Activated naive CD8-positive, alpha-beta T cell treated with anti-CD3 and anti-CD28 coated beads, Interleukin-2, amount 10 ng/mL, durations not matched to agents 7 days and 5 days (primary cell): Measurements from ENCODE around the gene ZFHX3. TPM values are rescaled to one million over a fixed set of nuclear protein-coding genes. Genes with fewer than 3 reads are reported as not detected.
A peak's percentile ranks its signal among the peaks of the same experiment; 100 is the strongest.

Experiments used
- ATAC-seq: fragments of 150-1000 bp; cut with Tn5 transposase; one replicate; pipeline ENCODE4 v1.10.0; 2021; ENCODE audit warnings: low read depth, moderate library complexity
- POLR2A ChIA-PET: fragments of 350-600 bp; sonication (Branson Sonifier 250); formaldehyde crosslinking; loops from one replicate; lab custom pipeline; 2021; ENCODE audit warnings: antibody characterized with exemption; lab: Charles Lee
- DNase-seq: peaks from one replicate; pipeline ENCODE4 v3.0.0; 2021
- H3K27ac Mint-ChIP-seq: one replicate; pipeline ENCODE4 v1.8.0; 2022; ENCODE audit warnings: mild to moderate bottlenecking, mixed read lengths
- H3K27me3 Mint-ChIP-seq: one replicate; pipeline ENCODE4 v1.8.0; 2022; ENCODE audit warnings: mild to moderate bottlenecking, moderate library complexity, mixed read lengths
- H3K36me3 Mint-ChIP-seq: one replicate; pipeline ENCODE4 v1.8.0; 2021; ENCODE audit warnings: mild to moderate bottlenecking, mixed read lengths
- H3K4me1 Mint-ChIP-seq: one replicate; pipeline ENCODE4 v1.8.0; 2021; ENCODE audit warnings: mixed read lengths
- H3K4me3 Mint-ChIP-seq: one replicate; pipeline ENCODE4 v1.8.0; 2022; ENCODE audit warnings: mild to moderate bottlenecking, moderate library complexity, mixed read lengths
- H3K9me3 Mint-ChIP-seq: one replicate; pipeline ENCODE4 v1.8.0; 2021; ENCODE audit warnings: mixed read lengths
- total RNA-seq, 2 experiments: library from RNA; stranded (reverse); gene quantifications; one replicate each; pipeline ENCODE4 v1.2.3, GENCODE V29; 2021

Gene ZFHX3
- total RNA-seq, 2 experiments from 2014 or later: 1.1 to 1.6 TPM

DNA sequence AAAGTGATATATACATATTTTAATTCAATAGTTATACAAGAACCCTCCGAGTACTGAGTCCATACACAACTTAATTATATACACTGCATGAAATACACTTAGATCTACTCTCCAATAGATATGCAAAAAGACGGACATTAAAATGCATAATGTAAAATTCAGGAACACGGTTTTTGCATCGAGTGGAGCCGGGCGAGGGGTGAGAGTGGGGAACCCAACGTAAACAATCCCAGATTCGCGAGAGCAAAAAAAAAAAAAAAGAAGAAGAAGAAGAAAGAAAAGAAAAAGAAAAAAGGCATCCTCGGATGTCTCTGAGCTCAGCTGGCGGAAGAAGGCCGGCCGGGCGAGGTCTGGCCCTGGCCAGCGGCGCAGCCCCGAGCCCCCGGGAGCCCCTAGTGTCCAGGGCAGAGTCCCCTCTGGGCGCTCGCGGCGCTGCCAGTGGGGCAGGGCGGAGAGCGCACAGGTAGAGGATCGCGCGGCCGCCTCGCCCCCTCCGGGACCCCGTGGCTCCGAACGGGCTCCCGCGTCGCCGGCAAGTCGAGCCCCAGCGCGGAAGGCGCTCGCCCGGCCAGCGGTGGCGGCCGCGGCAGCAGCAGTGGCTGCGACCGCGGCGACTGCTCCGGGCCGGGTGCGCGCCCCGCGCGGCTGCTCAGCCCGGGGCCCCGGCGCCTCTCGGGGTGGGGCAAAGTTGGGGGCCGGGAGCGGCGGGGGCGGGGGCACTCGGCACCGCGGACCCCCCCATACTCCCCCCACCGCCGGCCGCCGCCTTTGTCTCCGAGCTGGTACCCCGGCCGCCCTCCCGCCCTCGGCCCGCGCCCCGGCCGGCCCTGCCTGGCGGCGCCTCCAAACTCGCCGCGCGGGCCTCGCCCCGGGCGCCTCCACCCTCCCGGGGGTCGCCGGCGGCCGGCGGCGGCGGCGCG lies 9.6 kb upstream of the ZFHX3 start:
- H3K27me3 Mint-ChIP-seq: peaks cover 62% of the 10 kb centered on the region

DNA sequence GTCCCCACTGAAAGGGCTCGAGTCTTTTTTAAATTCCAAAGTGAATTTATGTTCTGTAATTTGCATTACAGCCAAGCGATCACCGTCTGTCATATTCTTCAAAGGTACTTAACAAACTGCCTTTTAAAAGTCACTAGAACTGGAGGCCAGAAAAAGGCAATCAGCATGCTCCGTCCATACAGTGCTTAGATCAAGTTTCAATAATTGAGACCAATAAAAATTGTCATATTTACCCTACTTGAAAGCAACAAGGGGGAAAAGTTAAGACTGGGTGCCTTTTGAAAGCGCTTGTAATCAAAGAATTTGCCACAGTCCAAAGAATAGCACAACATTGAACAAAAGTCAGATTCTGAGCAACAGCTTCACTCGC lies 9.0 kb upstream of the ZFHX3 start:
- Mint-ChIP-seq H3K9me3 (no peaks in the 10 kb centered on the region), H3K4me3 (peak overlapping the region; percentile 91), H3K4me1 (peaks cover 27% of the 10 kb centered on the region), H3K27ac (no peak overlapping the region), H3K27me3 (peaks cover 55% of the 10 kb centered on the region), H3K36me3 (peaks cover 2% of the 10 kb centered on the region)
- POLR2A ChIA-PET: interaction anchor here (0.9 kb wide), 1 partner anchor 20 kb away, joined by 3 read pairs; no protein-coding TSS in a partner anchor
- no peak for DNase-seq
- ATAC-seq: no peak

More for the DNA sequence above, 9.6 kb upstream of the ZFHX3 start:
- POLR2A ChIA-PET: interaction anchor here (0.9 kb wide), 1 partner anchor 20 kb away, joined by 3 read pairs; no protein-coding TSS in a partner anchor
- DNase-seq (peak; percentile 54), ATAC-seq (peak; percentile 57)
- no peaks in the 10 kb centered on the region for H3K9me3 Mint-ChIP-seq
- H3K4me3 Mint-ChIP-seq: peak overlapping the region; percentile 91
- peaks cover 2% of the 10 kb centered on the region for H3K36me3 Mint-ChIP-seq
- peaks cover 30% of the 10 kb centered on the region for H3K4me1 Mint-ChIP-seq
- peak overlapping the region; percentile 65 for H3K27ac Mint-ChIP-seq

- POLR2A ChIA-PET: interaction anchor here (0.9 kb wide), 1 partner anchor 19 kb away, joined by 3 read pairs; no protein-coding TSS in a partner anchor
- DNase-seq (no peak), ATAC-seq (no peak)
- H3K27ac Mint-ChIP-seq: no peak overlapping the region
- H3K36me3 Mint-ChIP-seq: peaks cover 2% of the 10 kb centered on the region
- H3K9me3 Mint-ChIP-seq: no peaks in the 10 kb centered on the region
- H3K27me3 Mint-ChIP-seq: peaks cover 51% of the 10 kb centered on the region
- peaks cover 27% of the 10 kb centered on the region for H3K4me1 Mint-ChIP-seq
- no peak overlapping the region for H3K4me3 Mint-ChIP-seq
These were observed 8.5 kb upstream of the ZFHX3 start for GRCh38 chr16:73056448-73056847.

- Mint-ChIP-seq H3K27me3 (peaks cover 37% of the 10 kb centered on the region), H3K4me3 (no peak overlapping the region), H3K27ac (no peak overlapping the region), H3K9me3 (no peaks in the 10 kb centered on the region), H3K36me3 (peaks cover 2% of the 10 kb centered on the region), H3K4me1 (peaks cover 27% of the 10 kb centered on the region)
- POLR2A ChIA-PET: interaction anchor here (0.7 kb wide), 1 partner anchor 1044 kb away, joined by 3 read pairs; no protein-coding TSS in a partner anchor
- ATAC-seq (no peak), DNase-seq (no peak)
These were observed 7.0 kb upstream of the ZFHX3 start for GRCh38 chr16:73054813-73055482.

- peaks cover 25% of the 10 kb centered on the region for H3K4me1 Mint-ChIP-seq
These were observed 6.5 kb upstream of the ZFHX3 start for GRCh38 chr16:73054498-73054812.

GRCh38 chr16:73054125-73054484 lies 6.2 kb upstream of the ZFHX3 start:
- POLR2A ChIA-PET: interaction anchor here (0.7 kb wide), 1 partner anchor 1044 kb away, joined by 3 read pairs; no protein-coding TSS in a partner anchor
- no peak for DNase-seq
- peaks cover 30% of the 10 kb centered on the region for H3K27me3 Mint-ChIP-seq
- peaks cover 2% of the 10 kb centered on the region for H3K36me3 Mint-ChIP-seq
- no peak overlapping the region for H3K27ac Mint-ChIP-seq
- H3K4me1 Mint-ChIP-seq: peaks cover 22% of the 10 kb centered on the region
- H3K4me3 Mint-ChIP-seq: no peak overlapping the region
- H3K9me3 Mint-ChIP-seq: no peaks in the 10 kb centered on the region
- ATAC-seq: no peak

More at GRCh38 chr16:73054498-73054812, 6.5 kb upstream of the ZFHX3 start:
- ATAC-seq: no peak
- Mint-ChIP-seq H3K9me3 (no peaks in the 10 kb centered on the region), H3K36me3 (peaks cover 2% of the 10 kb centered on the region), H3K27ac (no peak overlapping the region), H3K4me3 (no peak overlapping the region), H3K27me3 (peaks cover 32% of the 10 kb centered on the region)
- POLR2A ChIA-PET: interaction anchor here (0.7 kb wide), 1 partner anchor 1044 kb away, joined by 3 read pairs; no protein-coding TSS in a partner anchor
- no peak for DNase-seq

DNA sequence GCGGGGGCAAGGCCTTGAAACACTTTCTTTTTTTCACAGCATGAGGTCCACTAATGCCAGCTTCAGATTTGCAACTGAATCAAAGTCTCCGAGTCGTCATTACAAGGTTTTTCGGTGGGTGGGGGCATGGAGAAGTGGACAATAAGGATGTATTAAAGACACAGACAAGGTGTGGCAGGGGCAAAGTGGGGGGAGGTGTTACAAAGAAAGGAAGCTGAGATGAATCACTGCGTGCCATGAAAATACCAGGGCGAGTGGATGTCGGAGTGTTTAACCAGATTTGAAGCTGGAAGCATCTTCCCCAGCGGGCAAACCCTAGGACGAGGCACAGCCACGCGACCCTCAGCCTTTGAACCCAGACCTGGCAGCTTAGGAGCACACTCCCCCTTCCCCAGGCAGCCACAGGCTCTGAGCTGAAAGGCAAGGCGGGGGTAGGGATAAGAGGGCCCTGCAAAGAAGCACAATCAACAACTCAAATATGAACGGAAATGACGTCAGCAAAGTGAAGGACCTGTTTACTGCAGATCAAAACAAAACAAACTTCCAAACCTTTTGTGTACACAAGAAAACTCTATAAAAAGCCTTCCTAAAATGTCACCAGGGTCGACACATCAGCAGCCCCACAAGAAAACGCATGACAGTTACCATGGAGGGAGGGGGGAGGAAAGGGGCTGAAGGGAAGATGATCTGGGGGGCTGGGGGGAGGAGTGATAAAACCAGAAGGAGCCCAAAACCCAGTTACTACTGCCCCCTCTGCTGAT lies 5.6 kb upstream of the ZFHX3 start:
- Mint-ChIP-seq H3K4me1 (peaks cover 19% of the 10 kb centered on the region), H3K9me3 (no peaks in the 10 kb centered on the region), H3K27me3 (peaks cover 32% of the 10 kb centered on the region), H3K27ac (no peak overlapping the region), H3K36me3 (peaks cover 2% of the 10 kb centered on the region), H3K4me3 (no peak overlapping the region)
- DNase-seq (no peak), ATAC-seq (no peak)
- POLR2A ChIA-PET: no interaction called here

GRCh38 chr16:73053038-73053363 lies 5.1 kb upstream of the ZFHX3 start:
- H3K27ac Mint-ChIP-seq: no peak overlapping the region
- ATAC-seq: no peak
- peaks cover 2% of the 10 kb centered on the region for H3K36me3 Mint-ChIP-seq
- no peak overlapping the region for H3K4me3 Mint-ChIP-seq
- POLR2A ChIA-PET: no interaction called here
- H3K27me3 Mint-ChIP-seq: peaks cover 34% of the 10 kb centered on the region
- H3K4me1 Mint-ChIP-seq: peaks cover 19% of the 10 kb centered on the region
- no peaks in the 10 kb centered on the region for H3K9me3 Mint-ChIP-seq
- no peak for DNase-seq

GRCh38 chr16:73052576-73052975 lies 4.6 kb upstream of the ZFHX3 start:
- no peak for ATAC-seq
- Mint-ChIP-seq H3K4me1 (peaks cover 19% of the 10 kb centered on the region), H3K27ac (no peak overlapping the region), H3K4me3 (no peak overlapping the region), H3K9me3 (no peaks in the 10 kb centered on the region), H3K27me3 (peaks cover 34% of the 10 kb centered on the region), H3K36me3 (peaks cover 2% of the 10 kb centered on the region)
- POLR2A ChIA-PET: no interaction called here
- DNase-seq: no peak

DNA sequence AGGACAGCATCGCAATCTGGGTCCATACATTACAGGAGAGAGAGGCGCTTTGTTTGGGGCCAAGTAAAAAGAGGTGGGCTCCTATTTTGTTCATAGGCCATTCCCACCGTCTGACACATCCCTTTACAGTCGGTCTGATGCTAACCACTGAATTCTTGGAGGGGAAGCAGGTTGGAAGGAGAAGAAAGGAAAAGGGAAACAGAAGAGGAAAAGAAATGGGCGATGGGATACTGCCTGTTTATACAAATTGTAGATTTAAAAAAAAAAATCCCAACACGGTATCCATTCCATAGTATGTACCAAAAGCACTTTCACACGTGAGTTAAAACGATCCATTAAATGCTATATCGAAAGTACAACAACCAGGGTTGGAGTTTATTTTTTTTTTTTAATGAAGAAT lies 4.0 kb upstream of the ZFHX3 start:
- no peak for DNase-seq
- no peaks in the 10 kb centered on the region for H3K9me3 Mint-ChIP-seq
- H3K36me3 Mint-ChIP-seq: no peaks in the 10 kb centered on the region
- POLR2A ChIA-PET: no interaction called here
- no peak for ATAC-seq
- H3K4me1 Mint-ChIP-seq: peaks cover 16% of the 10 kb centered on the region
- H3K4me3 Mint-ChIP-seq: no peak overlapping the region
- no peak overlapping the region for H3K27ac Mint-ChIP-seq
- H3K27me3 Mint-ChIP-seq: peaks cover 35% of the 10 kb centered on the region

- Mint-ChIP-seq H3K4me1 (peaks cover 14% of the 10 kb centered on the region), H3K27me3 (peaks cover 35% of the 10 kb centered on the region), H3K27ac (no peak overlapping the region), H3K9me3 (no peaks in the 10 kb centered on the region), H3K36me3 (no peaks in the 10 kb centered on the region), H3K4me3 (no peak overlapping the region)
- DNase-seq: no peak
- POLR2A ChIA-PET: no interaction called here
- no peak for ATAC-seq
These were observed 3.3 kb upstream of the ZFHX3 start for GRCh38 chr16:73051226-73051625.

- H3K27ac Mint-ChIP-seq: no peak overlapping the region
- peaks cover 29% of the 10 kb centered on the region for H3K27me3 Mint-ChIP-seq
- no peaks in the 10 kb centered on the region for H3K9me3 Mint-ChIP-seq
- H3K36me3 Mint-ChIP-seq: no peaks in the 10 kb centered on the region
- POLR2A ChIA-PET: no interaction called here
- no peak overlapping the region for H3K4me3 Mint-ChIP-seq
- ATAC-seq: no peak
- H3K4me1 Mint-ChIP-seq: peaks cover 7% of the 10 kb centered on the region
- no peak for DNase-seq
These were observed 2.5 kb upstream of the ZFHX3 start for GRCh38 chr16:73050201-73051099.
